A673 (cell line): ENCODE data around the gene DCAF7. TPM values are rescaled to one million over a fixed set of nuclear protein-coding genes. Genes with fewer than 3 reads are reported as not detected.

Experiments
- Bru-seq: library from RNA; stranded (reverse); fragments of 400-500 nt; gene quantifications from one replicate; lab custom pipeline; 2021; lab: Mats Ljungman, UMichigan
- BruChase-seq, 2 experiments: library from RNA; stranded (reverse); fragments of 400-500 nt; gene quantifications; one replicate each; lab custom pipeline; 2021; lab: Mats Ljungman, UMichigan
- BruUV-seq: library from RNA; stranded (reverse); fragments of 400-500 nt; replicated peaks from 2 replicates; lab custom pipeline; 2021; lab: Mats Ljungman, UMichigan
- CTCF ChIA-PET: fragments of 300-600 bp; sonication (Branson Sonifier 250); formaldehyde crosslinking; loops from one replicate; lab custom pipeline; 2022; ENCODE audit warnings: antibody characterized with exemption; lab: Charles Lee
- POLR2A ChIA-PET: fragments of 300-600 bp; sonication (Branson Sonifier 250); formaldehyde crosslinking; loops from one replicate; lab custom pipeline; 2022; ENCODE audit warnings: antibody characterized with exemption; ENCODE audit not compliant: low non-redundant PET; lab: Charles Lee
- DNase-seq: peaks from one replicate; pipeline ENCODE4 v3.0.0-alpha.2; 2015; ENCODE audit warnings: low spot score
- H3K27ac ChIP-seq: fragments of 200-600 bp; sonication (generic); 2 replicates; pipeline ENCODE4 v1.5.1; 2016; ENCODE audit warnings: mixed run types, low read depth, mild to moderate bottlenecking, mixed read lengths, antibody characterized with exemption, low read length; ENCODE audit not compliant: poor library complexity, severe bottlenecking
- H3K27me3 ChIP-seq: fragments of 200-600 bp; sonication (generic); replicated peaks from 2 replicates; pipeline ENCODE4 v1.6.1; 2017; ENCODE audit warnings: mixed run types, low read depth, mild to moderate bottlenecking, mixed read lengths, antibody characterized with exemption, low read length; ENCODE audit not compliant: insufficient read depth, poor library complexity
- H3K36me3 ChIP-seq: fragments of 200-600 bp; sonication (generic); 2 replicates; pipeline ENCODE4 v1.6.1; 2016; ENCODE audit warnings: mixed run types, mild to moderate bottlenecking, mixed read lengths, antibody characterized with exemption, low read length; ENCODE audit not compliant: insufficient read depth, poor library complexity, severe bottlenecking
- H3K4me1 ChIP-seq: fragments of 200-600 bp; sonication (generic); 2 replicates; pipeline ENCODE4 v1.6.1; 2017; ENCODE audit warnings: mixed run types, mild to moderate bottlenecking, mixed read lengths, antibody characterized with exemption, low read length; ENCODE audit not compliant: insufficient read depth, poor library complexity, severe bottlenecking
- H3K4me3 ChIP-seq: fragments of 200-600 bp; sonication (generic); 2 replicates; pipeline ENCODE4 v1.5.1; 2016; ENCODE audit warnings: low read depth, mixed run types, mild to moderate bottlenecking, mixed read lengths, low read length; ENCODE audit not compliant: poor library complexity, severe bottlenecking
- H3K9me3 ChIP-seq: fragments of 200-600 bp; sonication (generic); 2 replicates; pipeline ENCODE4 v1.6.1; 2016; ENCODE audit warnings: mixed run types, low read depth, mild to moderate bottlenecking, mixed read lengths, antibody characterized with exemption, low read length; ENCODE audit not compliant: poor library complexity, severe bottlenecking
- EZH2 ChIP-seq: fragments of 200-600 bp; sonication (generic); IDR thresholded peaks from 2 replicates; pipeline ENCODE4 v1.6.1; 2017; ENCODE audit warnings: borderline replicate concordance, low read depth, mild to moderate bottlenecking, mixed read lengths, antibody characterized with exemption, low read length; ENCODE audit not compliant: poor library complexity, severe bottlenecking
- intact Hi-C: fragments of 100-400 bp; cut with micrococcal nuclease; formaldehyde crosslinking; loops from one replicate; pipeline ENCODE4 v1.10.0; 2022; ENCODE audit not compliant: unreplicated experiment
- long read RNA-seq: library from polyadenylated mRNA; stranded (forward); transcript quantifications from one replicate; pipeline ENCODE4 v2.0.0, GENCODE V29; 2022
- total RNA-seq: library from RNA; stranded (reverse); gene quantifications from 2 replicates; pipeline ENCODE4 v1.2.3, GENCODE V29; 2021
- TF ChIP-seq, protein P1 (sequence below): fragments of 300-800, 200-600 bp; sonication (generic); conservative IDR thresholded peaks from 2 replicates; pipeline ENCODE4 v1.5.1; 2017; ENCODE audit warnings: low read depth, mild to moderate bottlenecking, antibody characterized with exemption, low read length, moderate library complexity, mixed read lengths

The DCAF7 gene, protein sequence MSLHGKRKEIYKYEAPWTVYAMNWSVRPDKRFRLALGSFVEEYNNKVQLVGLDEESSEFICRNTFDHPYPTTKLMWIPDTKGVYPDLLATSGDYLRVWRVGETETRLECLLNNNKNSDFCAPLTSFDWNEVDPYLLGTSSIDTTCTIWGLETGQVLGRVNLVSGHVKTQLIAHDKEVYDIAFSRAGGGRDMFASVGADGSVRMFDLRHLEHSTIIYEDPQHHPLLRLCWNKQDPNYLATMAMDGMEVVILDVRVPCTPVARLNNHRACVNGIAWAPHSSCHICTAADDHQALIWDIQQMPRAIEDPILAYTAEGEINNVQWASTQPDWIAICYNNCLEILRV
- total RNA-seq (116 and 138 TPM in 2 replicates), Bru-seq, nascent RNA (percentile 82 among the genes with signal in this experiment), BruChase-seq, experiment 1, labeled RNA remaining after a 2-hour chase (percentile 90 among the genes with signal in this experiment), BruChase-seq, experiment 2, labeled RNA remaining after a 6-hour chase (percentile 97 among the genes with signal in this experiment)
- long read RNA-seq, full-length matches to known transcripts = 49 of 168 reads
- long read RNA-seq, partial matches to known transcripts = 9 of 168 reads
- long read RNA-seq, other reads (novel, unspliced or antisense) = 110 of 168 reads

DNA sequence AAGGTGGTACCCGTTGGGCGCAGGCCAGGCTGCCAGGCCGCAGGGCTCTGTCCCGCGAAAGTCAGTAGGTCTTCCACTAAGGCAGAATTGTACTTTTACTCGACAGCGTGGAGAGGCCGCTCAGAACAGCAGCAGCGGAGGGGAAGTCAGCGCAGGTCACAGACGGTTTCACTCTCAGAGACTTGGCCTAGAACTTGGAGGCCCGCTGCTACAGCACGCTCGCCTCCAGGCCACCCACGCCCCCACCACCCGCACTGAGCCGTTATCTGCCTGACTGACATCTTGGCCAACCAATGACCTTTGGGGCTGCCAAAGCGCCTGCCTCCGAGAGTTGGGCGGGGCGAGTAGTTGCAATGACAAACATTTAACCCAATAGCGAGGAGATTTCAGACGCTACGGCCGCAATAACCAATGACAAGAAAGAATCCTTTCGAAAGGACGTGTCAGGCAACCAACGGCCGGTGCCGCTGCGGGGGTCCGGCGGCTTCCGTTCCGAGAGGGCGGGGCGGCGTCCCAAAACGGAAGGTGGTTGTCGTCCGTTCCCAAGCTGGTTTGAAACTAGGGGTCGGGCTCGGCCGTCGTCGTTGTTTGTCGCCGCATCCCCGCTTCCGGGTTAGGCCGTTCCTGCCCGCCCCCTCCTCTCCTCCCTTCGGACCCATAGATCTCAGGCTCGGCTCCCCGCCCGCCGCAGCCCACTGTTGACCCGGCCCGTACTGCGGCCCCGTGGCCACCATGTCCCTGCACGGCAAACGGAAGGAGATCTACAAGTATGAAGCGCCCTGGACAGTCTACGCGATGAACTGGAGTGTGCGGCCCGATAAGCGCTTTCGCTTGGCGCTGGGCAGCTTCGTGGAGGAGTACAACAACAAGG is at the start of gene DCAF7:
TSS of gene DCAF7 (plus strand) at position 532 of the 871 bp plus-strand sequence. CDS start at position 733, 201 bp downstream.
- intact Hi-C loops = no loop called here
- Histone ChIP-seq H3K36me3 (no peaks in the 10 kb centered on the region), H3K27me3 (no peaks in the 10 kb centered on the region), H3K27ac (peak within 1 kb of the TSS; percentile 91), H3K4me1 (peaks cover 4% of the 10 kb centered on the region), H3K9me3 (no peaks in the 10 kb centered on the region), H3K4me3 (peak within 1 kb of the TSS; percentile 90)
- TF ChIP-seq EZH2 = no peak
- TF ChIP-seq, protein P1, sequence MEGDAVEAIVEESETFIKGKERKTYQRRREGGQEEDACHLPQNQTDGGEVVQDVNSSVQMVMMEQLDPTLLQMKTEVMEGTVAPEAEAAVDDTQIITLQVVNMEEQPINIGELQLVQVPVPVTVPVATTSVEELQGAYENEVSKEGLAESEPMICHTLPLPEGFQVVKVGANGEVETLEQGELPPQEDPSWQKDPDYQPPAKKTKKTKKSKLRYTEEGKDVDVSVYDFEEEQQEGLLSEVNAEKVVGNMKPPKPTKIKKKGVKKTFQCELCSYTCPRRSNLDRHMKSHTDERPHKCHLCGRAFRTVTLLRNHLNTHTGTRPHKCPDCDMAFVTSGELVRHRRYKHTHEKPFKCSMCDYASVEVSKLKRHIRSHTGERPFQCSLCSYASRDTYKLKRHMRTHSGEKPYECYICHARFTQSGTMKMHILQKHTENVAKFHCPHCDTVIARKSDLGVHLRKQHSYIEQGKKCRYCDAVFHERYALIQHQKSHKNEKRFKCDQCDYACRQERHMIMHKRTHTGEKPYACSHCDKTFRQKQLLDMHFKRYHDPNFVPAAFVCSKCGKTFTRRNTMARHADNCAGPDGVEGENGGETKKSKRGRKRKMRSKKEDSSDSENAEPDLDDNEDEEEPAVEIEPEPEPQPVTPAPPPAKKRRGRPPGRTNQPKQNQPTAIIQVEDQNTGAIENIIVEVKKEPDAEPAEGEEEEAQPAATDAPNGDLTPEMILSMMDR = no peak
- POLR2A ChIA-PET = no interaction called here
- BruUV-seq = no TSS peak
- CTCF ChIA-PET = interaction anchor here (0.5 kb wide), 1 partner anchor 191 kb away, joined by 4 read pairs; no protein-coding TSS in a partner anchor
- peak; percentile 100 for DNase-seq

DNA sequence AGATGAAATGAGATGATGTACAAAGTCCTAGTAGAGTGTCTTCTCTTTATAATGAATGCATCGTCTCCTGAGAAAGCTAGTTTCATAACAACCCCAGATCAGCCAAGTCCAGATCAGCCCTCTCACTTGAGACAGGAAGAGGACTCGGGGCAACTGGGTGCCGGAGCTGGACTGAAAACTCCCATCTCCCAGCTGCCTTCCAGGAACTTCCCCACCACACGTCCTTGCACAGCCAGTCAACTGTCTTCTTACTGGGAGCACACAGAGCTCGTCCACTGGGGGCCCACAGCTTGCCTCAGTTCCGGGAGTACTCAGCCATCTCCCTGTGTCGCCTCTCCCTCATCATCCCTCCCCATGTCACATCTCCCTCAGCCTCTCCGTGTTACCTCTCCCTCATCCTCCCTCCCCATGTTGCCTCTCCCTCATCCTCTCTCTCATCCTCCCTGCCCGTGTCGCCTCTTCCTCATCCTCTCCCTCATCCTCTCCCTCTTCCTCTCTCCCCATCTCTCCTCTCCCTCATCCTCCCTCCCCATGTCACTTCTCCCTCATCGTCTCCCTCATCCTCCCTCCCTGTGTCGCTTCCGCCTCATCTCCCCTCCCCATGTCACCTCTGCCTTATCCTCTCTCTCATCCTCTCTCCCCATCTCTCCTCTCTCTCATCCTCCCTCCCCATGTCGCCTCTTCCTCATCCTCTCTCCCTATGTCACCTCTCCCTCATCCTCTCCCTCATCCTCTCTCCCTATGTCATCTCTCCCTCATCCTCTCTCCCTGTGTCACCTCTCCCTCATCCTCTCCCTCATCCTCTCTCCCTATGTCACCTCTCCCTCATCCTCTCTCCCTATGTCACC is 49.5 kb upstream of the DCAF7 start:
- intact Hi-C loops = no loop called here
- no peak for DNase-seq
- CTCF ChIA-PET = no interaction called here
- H3K27me3 ChIP-seq = peaks cover 19% of the 10 kb centered on the region
- BruUV-seq = no TSS peak
- no peaks in the 10 kb centered on the region for H3K4me1 ChIP-seq
- H3K27ac ChIP-seq = no peak overlapping the region
- POLR2A ChIA-PET = interaction anchor here (0.7 kb wide), 1 partner anchor 9 kb away, joined by 12 read pairs; no protein-coding TSS in a partner anchor
- TF ChIP-seq, protein P1 = no peak
- TF ChIP-seq EZH2 = no peak
- H3K9me3 ChIP-seq = no peaks in the 10 kb centered on the region
- no peaks in the 10 kb centered on the region for H3K36me3 ChIP-seq
- H3K4me3 ChIP-seq = no peak overlapping the region
